Activated CD4-positive, alpha-beta T cell treated with anti-CD3 and anti-CD28 coated beads, Interleukin-2, amount 10 ng/mL, durations not matched to agents 24 days and 14 days (primary cell): ENCODE measurements around the gene FLOT2. TPM values are rescaled to one million over a fixed set of nuclear protein-coding genes. Genes with fewer than 3 reads are reported as not detected.

Experiments
- DNase-seq: peaks from one replicate; pipeline ENCODE4 v3.0.0; 2022
- H3K27ac Mint-ChIP-seq: one replicate; pipeline ENCODE4 v1.8.0; 2022; ENCODE audit warnings: mild to moderate bottlenecking, mixed read lengths
- H3K27me3 Mint-ChIP-seq: one replicate; pipeline ENCODE4 v1.8.0; 2022; ENCODE audit warnings: mixed read lengths
- H3K36me3 Mint-ChIP-seq: one replicate; pipeline ENCODE4 v1.8.0; 2022; ENCODE audit warnings: low read depth, mild to moderate bottlenecking, mixed read lengths
- H3K4me1 Mint-ChIP-seq: one replicate; pipeline ENCODE4 v1.8.0; 2021; ENCODE audit warnings: mixed read lengths
- H3K4me3 Mint-ChIP-seq: one replicate; pipeline ENCODE4 v1.8.0; 2022; ENCODE audit warnings: mild to moderate bottlenecking, moderate library complexity, mixed read lengths
- H3K9me3 Mint-ChIP-seq: one replicate; pipeline ENCODE4 v1.8.0; 2021; ENCODE audit warnings: mixed read lengths
- intact Hi-C: fragments of 100-400 bp; cut with micrococcal nuclease; formaldehyde crosslinking; loops from one replicate; pipeline ENCODE4 v1.15.1; 2023
- total RNA-seq: library from RNA; stranded (reverse); gene quantifications from 2 replicates; pipeline ENCODE4 v1.2.3, GENCODE V29; 2022

The FLOT2 gene
- total RNA-seq, 1 donor from 2014 or later = 111 TPM

DNA sequence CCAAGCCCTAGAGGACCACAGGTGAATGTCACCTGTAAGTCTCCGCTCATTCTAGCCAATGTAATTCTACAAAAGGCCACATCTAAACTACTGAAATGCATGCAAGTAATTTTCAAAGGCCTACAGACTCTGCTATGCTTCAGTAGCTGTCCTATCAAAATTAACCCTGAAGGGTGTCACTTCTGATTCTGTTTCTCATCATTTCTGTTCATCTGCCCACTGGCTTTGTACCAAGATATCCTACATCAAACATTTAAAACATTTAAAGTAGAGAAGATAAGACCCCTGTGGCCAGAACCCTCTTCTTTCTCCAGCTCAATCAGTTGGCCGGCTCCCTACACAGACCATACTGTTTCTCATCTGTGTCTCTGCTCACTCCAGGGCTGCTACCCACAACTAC lies 32.3 kb upstream of the FLOT2 start:
- intact Hi-C loops = no loop called here
- peak overlapping the region; percentile 77 for H3K27ac Mint-ChIP-seq
- H3K4me3 Mint-ChIP-seq = no peak overlapping the region
- H3K36me3 Mint-ChIP-seq = peaks cover 70% of the 10 kb centered on the region
- no peak for DNase-seq
- peaks cover 13% of the 10 kb centered on the region for H3K9me3 Mint-ChIP-seq
- no peaks in the 10 kb centered on the region for H3K27me3 Mint-ChIP-seq
- H3K4me1 Mint-ChIP-seq = peaks cover 50% of the 10 kb centered on the region

DNA sequence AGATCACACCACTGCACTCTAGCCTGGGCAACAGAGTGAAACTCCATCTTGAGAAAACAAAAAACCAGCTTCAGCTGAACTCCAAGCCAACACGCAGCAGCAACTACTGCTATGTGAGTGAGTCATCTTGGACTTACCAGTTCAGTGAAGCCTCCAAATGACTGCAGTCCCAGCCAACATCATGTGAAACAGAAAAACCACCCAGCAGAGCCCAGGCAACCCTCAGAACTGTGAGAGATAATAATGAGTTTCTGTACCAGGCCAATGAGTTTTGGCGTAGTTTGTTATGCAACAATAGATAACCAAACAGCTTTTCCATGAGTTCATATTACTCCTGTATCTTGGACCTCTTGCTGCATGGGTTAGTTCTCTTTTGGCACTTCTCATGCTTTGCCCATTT lies 30.5 kb upstream of the FLOT2 start:
- peaks cover 50% of the 10 kb centered on the region for H3K4me1 Mint-ChIP-seq

DNA sequence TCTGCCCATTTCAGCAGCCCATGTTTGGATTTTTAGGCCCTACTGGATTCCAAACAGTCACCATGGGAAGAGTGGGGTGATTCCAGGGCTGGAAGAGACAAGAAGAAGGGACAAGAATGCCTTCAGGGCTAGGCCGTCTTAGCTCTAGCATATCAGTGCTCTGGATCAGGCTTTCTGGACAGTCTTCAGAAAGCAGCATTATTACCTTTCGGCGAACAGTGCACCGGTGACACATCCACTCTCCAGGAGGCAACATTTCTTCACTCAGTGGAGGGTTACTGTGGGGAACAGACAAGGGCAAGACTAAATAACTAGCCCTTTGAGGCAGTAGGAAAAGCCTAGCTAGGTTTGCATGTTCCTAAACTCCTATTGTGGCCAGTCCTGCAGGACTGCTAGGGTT lies 29.3 kb upstream of the FLOT2 start:
- Mint-ChIP-seq H3K9me3 (peaks cover 13% of the 10 kb centered on the region), H3K27ac (peak overlapping the region; percentile 93), H3K27me3 (no peaks in the 10 kb centered on the region), H3K4me1 (peaks cover 52% of the 10 kb centered on the region), H3K4me3 (peak overlapping the region; percentile 54), H3K36me3 (peaks cover 72% of the 10 kb centered on the region)
- intact Hi-C loops = loop anchor here (1.0 to 2.0 kb wide), 3 partner anchors 23 to 198 kb away; partner anchors contain the start of genes DHRS13 and NEK8
- DNase-seq = no peak

More for the DNA sequence above, 30.5 kb upstream of the FLOT2 start:
- intact Hi-C loops = no loop called here
- no peaks in the 10 kb centered on the region for H3K27me3 Mint-ChIP-seq
- peak overlapping the region; percentile 93 for H3K27ac Mint-ChIP-seq
- peaks cover 74% of the 10 kb centered on the region for H3K36me3 Mint-ChIP-seq
- peak; percentile 70 for DNase-seq
- peaks cover 13% of the 10 kb centered on the region for H3K9me3 Mint-ChIP-seq
- H3K4me3 Mint-ChIP-seq = peak overlapping the region; percentile 32

DNA sequence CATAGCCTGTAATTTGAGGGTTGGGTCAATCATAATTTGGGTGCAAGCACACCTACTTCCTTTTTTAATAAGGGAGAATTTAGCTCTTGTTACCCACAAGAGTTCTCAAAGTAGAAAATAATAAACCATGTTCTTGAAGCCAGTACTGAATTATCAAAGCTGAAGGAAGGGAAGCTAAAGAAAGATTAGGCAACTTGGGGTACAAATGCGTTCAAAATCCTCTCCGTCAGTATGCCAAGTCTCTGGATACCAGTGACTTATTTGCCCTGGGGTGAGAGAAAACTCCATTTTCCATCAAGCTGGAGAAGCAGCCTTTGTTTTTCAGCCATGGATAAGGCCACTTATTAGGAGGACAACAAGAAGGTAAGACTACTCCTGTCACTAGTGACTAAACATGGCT lies 28.8 kb upstream of the FLOT2 start:
- Mint-ChIP-seq H3K4me3 (peak overlapping the region; percentile 54), H3K27ac (peak overlapping the region; percentile 93), H3K4me1 (peaks cover 52% of the 10 kb centered on the region), H3K27me3 (no peaks in the 10 kb centered on the region), H3K9me3 (peaks cover 13% of the 10 kb centered on the region), H3K36me3 (peaks cover 73% of the 10 kb centered on the region)
- intact Hi-C loops = loop anchor here (1.0 to 2.0 kb wide), 3 partner anchors 23 to 198 kb away; partner anchors contain the start of genes DHRS13 and NEK8
- DNase-seq = peak; percentile 63

DNA sequence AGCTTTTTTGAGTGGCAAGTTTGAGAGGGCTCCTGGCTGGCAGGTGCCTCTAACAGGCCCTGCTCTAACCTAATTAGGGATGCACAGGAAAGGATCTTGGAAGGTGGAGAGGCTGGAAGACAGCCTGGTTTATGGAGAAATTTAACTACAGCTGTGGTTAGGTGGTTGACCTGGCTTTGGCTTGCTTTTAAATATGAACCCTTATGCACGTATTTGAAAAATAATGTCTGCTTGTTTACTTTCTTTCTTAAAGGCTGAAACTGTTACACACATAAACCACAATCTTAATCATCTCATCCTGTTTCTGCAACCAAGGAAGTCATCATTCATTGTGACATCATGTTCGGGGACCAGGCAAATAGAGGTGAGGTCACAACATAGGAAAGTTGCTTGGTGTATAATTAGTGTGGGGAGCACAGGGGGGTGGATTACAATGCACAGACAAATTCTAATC lies 28.4 kb upstream of the FLOT2 start:
- Mint-ChIP-seq H3K4me1 (peaks cover 52% of the 10 kb centered on the region), H3K27ac (peak overlapping the region; percentile 93), H3K27me3 (no peaks in the 10 kb centered on the region), H3K36me3 (peaks cover 74% of the 10 kb centered on the region), H3K4me3 (peak overlapping the region; percentile 54), H3K9me3 (peaks cover 13% of the 10 kb centered on the region)
- intact Hi-C loops = loop anchor here (1.0 to 2.0 kb wide), 3 partner anchors 23 to 198 kb away; partner anchors contain the start of genes DHRS13 and NEK8
- DNase-seq = peak; percentile 89

DNA sequence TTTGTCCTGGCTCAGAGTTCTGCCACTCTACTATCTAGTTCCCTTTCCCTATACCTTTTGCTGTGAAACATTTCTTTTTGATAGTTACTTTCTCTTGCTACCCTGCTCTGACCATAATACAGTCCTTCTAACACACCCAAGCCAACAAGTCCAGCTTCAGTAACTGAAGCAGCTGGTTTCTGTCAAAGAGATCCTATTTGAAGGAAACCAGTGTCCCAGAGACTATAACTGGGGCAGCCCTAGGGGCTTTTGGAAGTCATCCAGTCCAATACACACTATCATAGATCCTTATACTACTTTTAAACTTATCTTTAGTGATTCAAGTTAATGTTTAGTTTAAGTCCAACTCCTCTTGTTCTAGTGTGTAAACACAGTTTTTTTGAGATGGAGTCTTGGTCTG lies 22.7 kb upstream of the FLOT2 start:
- Mint-ChIP-seq H3K4me3 (no peak overlapping the region), H3K4me1 (peaks cover 19% of the 10 kb centered on the region), H3K27me3 (no peaks in the 10 kb centered on the region), H3K27ac (no peak overlapping the region), H3K9me3 (no peaks in the 10 kb centered on the region), H3K36me3 (peaks cover 70% of the 10 kb centered on the region)
- intact Hi-C loops = no loop called here
- DNase-seq = no peak

DNA sequence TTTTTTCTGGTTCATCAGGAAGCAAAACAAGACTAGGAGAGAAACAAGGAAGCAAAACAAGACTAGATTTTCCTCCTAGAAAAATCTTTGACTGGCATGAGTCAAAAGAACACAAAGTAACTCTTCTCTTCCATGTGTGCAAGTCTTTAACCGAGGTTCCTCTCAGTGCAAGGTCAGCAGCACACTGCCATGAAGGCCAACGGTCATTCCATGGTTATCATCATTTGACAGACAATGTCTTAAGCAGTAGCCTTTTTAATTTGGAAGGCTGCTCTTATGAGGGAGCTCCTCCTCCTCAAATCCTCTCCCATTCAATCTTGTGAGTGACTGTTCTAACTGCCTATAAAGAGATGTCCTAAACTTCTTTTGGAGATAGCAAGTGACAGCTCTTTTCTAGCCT lies 20.8 kb upstream of the FLOT2 start:
- Mint-ChIP-seq H3K27ac (no peak overlapping the region), H3K4me1 (peaks cover 11% of the 10 kb centered on the region), H3K27me3 (no peaks in the 10 kb centered on the region), H3K36me3 (peaks cover 70% of the 10 kb centered on the region), H3K4me3 (no peak overlapping the region), H3K9me3 (no peaks in the 10 kb centered on the region)
- DNase-seq = no peak
- intact Hi-C loops = no loop called here

DNA sequence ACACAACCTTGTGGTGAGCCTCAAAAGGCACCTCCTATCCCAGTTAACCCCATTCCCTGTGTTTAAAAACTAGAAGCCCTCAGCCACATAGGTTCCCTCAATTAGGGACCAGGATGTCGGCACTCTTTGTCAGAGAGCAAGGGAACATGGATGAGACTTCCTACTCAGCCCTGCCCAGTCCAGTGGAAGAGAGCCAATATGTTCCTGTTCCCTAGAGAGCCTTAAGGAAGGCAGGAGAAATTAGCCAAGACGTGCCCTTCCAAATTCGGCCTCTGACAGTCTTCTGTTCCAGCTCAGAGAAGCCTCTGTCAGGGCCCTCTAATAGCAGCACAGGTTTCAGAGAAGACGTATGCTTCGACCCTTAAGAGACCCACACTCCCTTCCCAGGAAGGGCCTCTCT lies 19.9 kb upstream of the FLOT2 start:
- no peak for DNase-seq
- no peak overlapping the region for H3K27ac Mint-ChIP-seq
- no peaks in the 10 kb centered on the region for H3K9me3 Mint-ChIP-seq
- intact Hi-C loops = no loop called here
- H3K4me3 Mint-ChIP-seq = no peak overlapping the region
- peaks cover 9% of the 10 kb centered on the region for H3K4me1 Mint-ChIP-seq
- H3K36me3 Mint-ChIP-seq = peaks cover 71% of the 10 kb centered on the region
- H3K27me3 Mint-ChIP-seq = no peaks in the 10 kb centered on the region

DNA sequence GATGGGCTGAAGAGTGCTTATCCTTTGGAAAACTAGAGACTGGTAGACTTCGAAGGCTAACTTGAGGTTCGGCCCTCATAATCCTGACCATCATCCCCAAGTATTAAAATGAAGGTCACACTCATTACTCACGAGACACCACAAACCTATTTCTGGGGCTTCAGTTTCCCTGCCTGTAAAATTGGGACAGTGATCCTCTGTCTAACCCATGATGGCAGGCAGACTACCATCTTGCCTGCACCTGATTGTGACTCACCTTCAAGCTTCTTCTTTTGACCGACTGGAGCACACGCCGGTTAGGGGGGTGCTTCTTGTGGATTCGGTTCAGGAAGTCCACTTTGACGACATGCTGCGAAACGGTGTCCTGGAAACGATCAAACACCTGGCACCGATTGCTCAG lies 19.5 kb upstream of the FLOT2 start:
- no peak for DNase-seq
- Mint-ChIP-seq H3K27me3 (no peaks in the 10 kb centered on the region), H3K4me1 (peaks cover 9% of the 10 kb centered on the region), H3K36me3 (peaks cover 75% of the 10 kb centered on the region), H3K9me3 (no peaks in the 10 kb centered on the region), H3K4me3 (no peak overlapping the region), H3K27ac (no peak overlapping the region)
- intact Hi-C loops = no loop called here

DNA sequence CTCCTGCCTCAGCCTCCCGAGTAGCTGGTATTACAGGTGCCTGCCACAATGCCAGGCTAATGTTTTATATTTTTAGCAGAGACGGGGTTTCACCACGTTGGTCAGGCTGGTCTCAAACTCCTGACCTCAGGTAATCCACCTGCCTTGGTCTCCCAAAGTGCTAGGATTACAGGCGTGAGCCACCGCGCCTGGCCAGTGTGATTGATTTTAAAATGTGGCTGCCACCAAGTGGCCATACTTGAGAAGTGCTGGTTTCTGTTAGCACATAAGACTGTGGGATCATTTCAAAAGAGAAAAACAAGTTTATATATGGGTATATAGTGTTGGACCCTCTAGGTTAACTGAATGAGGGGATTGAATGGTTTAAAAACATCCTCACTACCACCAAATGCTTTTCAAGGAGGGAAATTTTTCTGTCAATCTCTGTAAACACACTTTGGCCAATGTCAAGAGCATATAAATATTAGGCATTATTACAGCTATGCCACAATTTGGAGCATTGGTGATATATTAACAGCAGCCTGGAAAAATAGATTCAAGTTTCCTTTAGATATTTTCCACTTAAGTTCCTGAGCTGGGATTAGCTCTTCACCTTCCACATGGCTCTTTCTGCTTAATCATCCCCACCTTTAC lies 18.9 kb upstream of the FLOT2 start:
- Mint-ChIP-seq H3K4me1 (peaks cover 9% of the 10 kb centered on the region), H3K9me3 (no peaks in the 10 kb centered on the region), H3K27me3 (no peaks in the 10 kb centered on the region), H3K27ac (peak overlapping the region; percentile 73), H3K4me3 (no peak overlapping the region), H3K36me3 (peaks cover 73% of the 10 kb centered on the region)
- intact Hi-C loops = no loop called here
- peak; percentile 82 for DNase-seq

DNA sequence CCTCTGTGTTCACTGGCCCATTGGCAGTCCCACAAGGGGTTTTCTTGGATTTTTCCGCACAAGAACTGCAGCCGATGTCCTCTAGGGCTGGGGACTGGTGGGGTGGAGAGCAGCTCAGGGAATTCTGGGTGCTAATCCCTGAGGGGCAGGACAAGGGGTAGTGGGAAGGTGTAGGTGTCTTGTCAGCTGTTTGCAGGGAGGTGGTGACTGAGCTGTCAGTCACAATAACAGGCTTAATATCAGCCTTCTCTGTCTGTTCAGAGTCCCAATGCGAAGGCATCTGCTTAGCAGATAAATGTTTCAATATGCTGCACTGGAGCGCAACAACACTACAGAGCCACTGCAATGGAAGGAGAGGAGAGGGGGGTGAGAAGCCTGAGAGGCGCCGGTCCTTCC lies 15.4 kb upstream of the FLOT2 start:
- Mint-ChIP-seq H3K4me1 (peaks cover 9% of the 10 kb centered on the region), H3K9me3 (no peaks in the 10 kb centered on the region), H3K36me3 (peaks cover 76% of the 10 kb centered on the region), H3K4me3 (no peak overlapping the region), H3K27ac (no peak overlapping the region), H3K27me3 (no peaks in the 10 kb centered on the region)
- no peak for DNase-seq
- intact Hi-C loops = no loop called here

DNA sequence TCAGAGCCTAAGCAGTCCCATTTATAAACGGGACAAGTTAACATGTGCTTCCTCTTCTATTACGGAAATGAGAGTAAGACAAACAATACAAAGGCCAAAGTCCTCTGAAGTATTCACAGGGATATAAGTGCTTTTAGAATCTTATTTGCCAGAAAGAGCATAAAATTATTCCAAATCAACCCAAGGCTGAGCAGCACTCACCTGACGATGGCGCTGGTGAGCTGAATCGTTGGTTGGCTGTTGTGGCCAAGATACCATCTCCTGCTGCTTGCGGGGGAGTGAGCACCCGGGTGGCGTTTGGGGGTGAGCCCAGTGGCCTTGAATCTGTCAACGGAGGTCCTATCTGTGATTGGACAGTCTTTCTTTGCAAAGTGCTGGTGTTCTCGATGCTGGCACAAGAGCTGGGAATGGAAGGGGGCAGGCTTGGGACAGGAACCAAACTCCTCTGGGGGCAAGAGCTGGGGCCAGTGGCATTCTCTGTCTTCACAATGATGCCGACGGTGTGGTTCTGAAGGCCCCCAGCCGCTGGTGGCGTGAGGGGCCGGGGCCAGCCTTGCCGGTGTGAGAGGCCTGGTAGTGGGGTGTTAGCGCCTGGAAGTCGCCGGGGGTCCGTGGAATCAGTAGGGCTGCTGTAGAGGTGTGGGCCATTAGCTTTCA lies 14.9 kb upstream of the FLOT2 start:
- no peak for DNase-seq
- no peak overlapping the region for H3K27ac Mint-ChIP-seq
- H3K36me3 Mint-ChIP-seq = peaks cover 74% of the 10 kb centered on the region
- intact Hi-C loops = no loop called here
- no peaks in the 10 kb centered on the region for H3K27me3 Mint-ChIP-seq
- no peak overlapping the region for H3K4me3 Mint-ChIP-seq
- H3K4me1 Mint-ChIP-seq = peaks cover 9% of the 10 kb centered on the region
- no peaks in the 10 kb centered on the region for H3K9me3 Mint-ChIP-seq

DNA sequence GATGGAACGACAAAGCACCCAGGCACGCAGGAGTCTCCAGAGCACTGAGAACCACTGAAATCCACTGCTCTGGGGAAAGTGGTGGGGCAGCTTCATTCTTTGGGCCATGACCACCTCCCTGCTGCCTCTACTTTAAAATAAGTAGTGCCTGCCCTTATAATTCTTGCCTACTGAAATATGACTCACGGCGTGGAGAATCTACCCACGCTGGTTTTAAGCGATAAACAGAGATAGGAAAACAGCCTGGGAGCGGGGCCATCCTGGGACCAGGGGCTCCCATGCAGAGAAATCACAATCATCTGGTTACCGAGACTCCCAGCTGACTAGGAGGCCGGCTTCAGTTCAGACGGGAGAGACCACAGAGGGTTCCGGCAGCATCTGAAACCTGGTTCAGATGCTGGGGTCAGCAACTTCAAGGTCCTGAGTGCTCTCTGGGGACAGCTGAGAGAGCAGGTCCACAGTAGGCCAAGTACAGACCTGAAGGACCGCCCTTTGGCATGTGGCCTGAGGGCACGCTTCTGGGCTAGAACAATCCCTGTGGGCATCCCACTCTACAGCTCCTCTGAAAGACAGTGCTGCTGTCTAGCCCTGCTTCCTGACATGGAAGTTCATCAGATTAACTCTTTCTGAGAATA lies 14.0 kb upstream of the FLOT2 start:
- Mint-ChIP-seq H3K27me3 (no peaks in the 10 kb centered on the region), H3K9me3 (no peaks in the 10 kb centered on the region), H3K27ac (no peak overlapping the region), H3K36me3 (peaks cover 73% of the 10 kb centered on the region), H3K4me1 (peaks cover 7% of the 10 kb centered on the region), H3K4me3 (no peak overlapping the region)
- intact Hi-C loops = no loop called here
- no peak for DNase-seq

DNA sequence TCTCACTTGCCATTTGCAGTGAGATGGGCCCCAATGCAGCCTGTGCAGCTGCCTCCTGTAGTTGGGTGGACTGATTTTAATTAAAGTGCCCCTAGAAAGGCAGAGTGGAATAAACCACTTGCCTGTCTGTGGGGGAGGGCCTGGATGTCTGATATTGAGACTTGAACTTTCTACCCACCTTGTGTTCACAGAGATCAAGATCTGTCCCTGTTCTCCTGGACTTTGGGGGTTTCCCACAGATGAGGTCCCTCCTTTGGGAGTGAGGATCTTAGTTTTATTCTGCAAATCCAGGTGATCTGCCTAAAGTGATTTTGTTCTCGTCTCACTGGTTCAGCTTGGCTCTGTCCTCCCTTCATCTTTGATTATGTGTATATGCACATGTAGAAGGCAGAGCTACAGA lies 13.0 kb upstream of the FLOT2 start:
- intact Hi-C loops = no loop called here
- Mint-ChIP-seq H3K4me3 (no peak overlapping the region), H3K27me3 (no peaks in the 10 kb centered on the region), H3K27ac (no peak overlapping the region), H3K36me3 (peaks cover 69% of the 10 kb centered on the region), H3K4me1 (peaks cover 7% of the 10 kb centered on the region), H3K9me3 (no peaks in the 10 kb centered on the region)
- no peak for DNase-seq
